Endothelial cell of umbilical vein (primary cell): Measurements from ENCODE around the gene APOM.

Experiments used
- EZH2 ChIP-seq: IDR thresholded peaks from 2 replicates; pipeline ENCODE4 v1.6.1; 2012; ENCODE audit warnings: borderline replicate concordance, low read depth, mild to moderate bottlenecking, moderate library complexity, low read length, inconsistent platforms; ENCODE audit not compliant: severe bottlenecking
- JUN ChIP-seq: IDR thresholded peaks from 2 replicates; pipeline ENCODE4 v1.6.1; 2011; ENCODE audit warnings: borderline replicate concordance, low read depth; ENCODE audit not compliant: insufficient read length, insufficient read depth
- POLR2A ChIP-seq: IDR thresholded peaks from 2 replicates; pipeline ENCODE4 v1.6.1; 2012; ENCODE audit warnings: low read depth, mild to moderate bottlenecking, control low read depth, low read length
- POLR2AphosphoS5 ChIP-seq: IDR thresholded peaks from 2 replicates; pipeline ENCODE4 v1.6.1; 2012; ENCODE audit warnings: low read depth, mild to moderate bottlenecking, control low read depth, low read length, moderate library complexity; ENCODE audit not compliant: insufficient read depth
- TF ChIP-seq, protein P1 (sequence below), 2 donors: IDR thresholded peaks; 1 replicate in 1 of 2; 2 replicates in 1 of 2; pipeline ENCODE4 v1.5.1; 2011; ENCODE audit warnings: low read length in 2 of 2, mild to moderate bottlenecking in 2 of 2, moderate library complexity in 2 of 2, control low read depth in 1 of 2, inconsistent platforms in 1 of 2, low read depth in 1 of 2; ENCODE audit not compliant: insufficient read depth in 1 of 2; ENCODE audit errors: extremely low read depth in 1 of 2

DNA sequence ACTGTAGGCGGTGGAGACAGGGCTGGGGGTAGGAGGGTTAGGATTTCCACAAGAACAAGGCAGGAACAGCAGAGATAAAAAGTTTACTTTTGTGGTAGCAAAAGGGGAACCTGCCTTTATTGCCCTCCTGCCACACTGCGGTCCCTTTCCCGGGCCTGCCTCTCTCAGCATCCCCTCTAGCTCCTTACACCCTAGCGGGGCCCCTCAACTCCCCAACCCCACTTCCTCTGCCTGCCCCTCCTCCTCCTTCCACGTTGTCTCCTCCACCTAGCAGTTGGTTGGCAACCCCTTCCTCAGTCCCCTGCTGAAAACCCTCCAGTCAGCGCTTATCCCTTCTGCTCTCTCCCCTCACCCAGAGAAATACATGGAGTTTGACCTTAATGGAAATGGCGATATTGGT, 39.9 kb upstream of the APOM start:
- TF ChIP-seq, protein P1, sequence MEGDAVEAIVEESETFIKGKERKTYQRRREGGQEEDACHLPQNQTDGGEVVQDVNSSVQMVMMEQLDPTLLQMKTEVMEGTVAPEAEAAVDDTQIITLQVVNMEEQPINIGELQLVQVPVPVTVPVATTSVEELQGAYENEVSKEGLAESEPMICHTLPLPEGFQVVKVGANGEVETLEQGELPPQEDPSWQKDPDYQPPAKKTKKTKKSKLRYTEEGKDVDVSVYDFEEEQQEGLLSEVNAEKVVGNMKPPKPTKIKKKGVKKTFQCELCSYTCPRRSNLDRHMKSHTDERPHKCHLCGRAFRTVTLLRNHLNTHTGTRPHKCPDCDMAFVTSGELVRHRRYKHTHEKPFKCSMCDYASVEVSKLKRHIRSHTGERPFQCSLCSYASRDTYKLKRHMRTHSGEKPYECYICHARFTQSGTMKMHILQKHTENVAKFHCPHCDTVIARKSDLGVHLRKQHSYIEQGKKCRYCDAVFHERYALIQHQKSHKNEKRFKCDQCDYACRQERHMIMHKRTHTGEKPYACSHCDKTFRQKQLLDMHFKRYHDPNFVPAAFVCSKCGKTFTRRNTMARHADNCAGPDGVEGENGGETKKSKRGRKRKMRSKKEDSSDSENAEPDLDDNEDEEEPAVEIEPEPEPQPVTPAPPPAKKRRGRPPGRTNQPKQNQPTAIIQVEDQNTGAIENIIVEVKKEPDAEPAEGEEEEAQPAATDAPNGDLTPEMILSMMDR (IDR thresholded peaks at IDR 0.05; ENCODE audit: extremely low read depth in 1 of 2, insufficient read depth in 1 of 2, low read depth in 1 of 2, low read length in 2 of 2), result no peak
- TF ChIP-seq POLR2A, result no peak
- no peak for TF ChIP-seq JUN
- TF ChIP-seq EZH2, result no peak
- no peak for TF ChIP-seq POLR2AphosphoS5
